B cell (primary cell): Measurements from ENCODE around the gene NCOA5. TPM values are rescaled to one million over a fixed set of nuclear protein-coding genes. Genes with fewer than 3 reads are reported as not detected.

ENCODE experiments used
- ATAC-seq: fragments of 200-7000 bp; cut with Tn5 transposase; one replicate; pipeline ENCODE4 v1.10.0; 2021; ENCODE audit warnings: low read depth, mild to moderate bottlenecking, moderate number of reproducible peaks, moderate library complexity
- CTCF ChIA-PET: fragments of 350-600 bp; sonication (Branson Sonifier 250); formaldehyde crosslinking; loops from one replicate; lab custom pipeline; 2021; ENCODE audit warnings: antibody characterized with exemption, inconsistent platforms; lab: Charles Lee
- POLR2A ChIA-PET: fragments of 350-600 bp; sonication (Branson Sonifier 250); formaldehyde crosslinking; loops from one replicate; lab custom pipeline; 2021; ENCODE audit warnings: antibody characterized with exemption; lab: Charles Lee
- DNase-seq: peaks from one replicate; pipeline ENCODE4 v3.0.0; 2013
- H2AFZ ChIP-seq: 2 replicates; pipeline ENCODE4 v1.6.1; 2012; ENCODE audit warnings: mild to moderate bottlenecking, low read depth, low read length; ENCODE audit not compliant: insufficient read depth, poor library complexity, severe bottlenecking
- H3K27ac ChIP-seq, 2 donors: 1 replicate in 1 of 2; 2 replicates in 1 of 2; pipeline ENCODE4 v1.5.1; 2012 to 2013; ENCODE audit warnings: low read length in 2 of 2, mild to moderate bottlenecking in 2 of 2, moderate library complexity in 1 of 2
- H3K27me3 ChIP-seq, 4 experiments: fragments of 200-600 bp in 1 of 4; sonication (generic) in 1 of 4; replicated peaks in 1 of 4; 1 replicate in 2 of 4; 2 replicates in 2 of 4; pipeline versions ENCODE4 v1.6.1 to v1.7.0; 2013 to 2016; ENCODE audit warnings: low read length in 3 of 4, mild to moderate bottlenecking in 2 of 4, mixed read lengths in 1 of 4, moderate library complexity in 1 of 4; ENCODE audit not compliant: insufficient read depth in 4 of 4, control insufficient read depth in 3 of 4; ENCODE audit errors: control extremely low read depth in 1 of 4
- H3K36me3 ChIP-seq, 2 experiments: replicated peaks in 1 of 2; 1 replicate in 1 of 2; 2 replicates in 1 of 2; pipeline versions ENCODE4 v1.6.1 to v1.7.1; 2013; ENCODE audit warnings: low read length in 1 of 2; ENCODE audit not compliant: insufficient read depth in 2 of 2, control insufficient read depth in 1 of 2; ENCODE audit errors: control extremely low read depth in 1 of 2, extremely low read depth in 1 of 2
- H3K4me1 ChIP-seq, 2 donors: fragments of 200-600 bp in 1 of 2; sonication (generic) in 1 of 2; 1 replicate in 1 of 2; 2 replicates in 1 of 2; pipeline versions ENCODE4 v1.5.1 to v1.6.1; 2013 to 2017; ENCODE audit warnings: low read length in 2 of 2; ENCODE audit not compliant: control insufficient read depth in 2 of 2, insufficient read depth in 2 of 2
- H3K4me2 ChIP-seq: replicated peaks from 2 replicates; pipeline ENCODE3; 2012; ENCODE audit warnings: mild to moderate bottlenecking, low read depth, low read length; ENCODE audit not compliant: poor library complexity, severe bottlenecking
- H3K4me3 ChIP-seq, 5 experiments: fragments of 200-600 bp in 1 of 5; sonication (generic) in 1 of 5; 1 replicate in 3 of 5; 2 replicates in 2 of 5; pipeline versions ENCODE4 v1.5.1 to v1.7.0; 2011 to 2016; ENCODE audit warnings: low read length in 4 of 5, mild to moderate bottlenecking in 4 of 5, low read depth in 2 of 5, control low read depth in 1 of 5, moderate library complexity in 1 of 5; ENCODE audit not compliant: insufficient read depth in 1 of 5; ENCODE audit errors: control extremely low read depth in 1 of 5, extremely low read depth in 1 of 5
- H3K79me2 ChIP-seq: fragments of 200-600 bp; sonication (generic); one replicate; pipeline ENCODE4 v1.6.0; 2016; ENCODE audit warnings: low read length; ENCODE audit not compliant: control insufficient read depth, insufficient read depth
- H3K9ac ChIP-seq: fragments of 200-600 bp; sonication (generic); 2 replicates; pipeline ENCODE4 v1.6.1; 2017; ENCODE audit warnings: mild to moderate bottlenecking, low read length, moderate library complexity
- H3K9me3 ChIP-seq, 3 donors: one replicate each; pipeline versions ENCODE4 v1.6.1 to v1.7.1; 2013; ENCODE audit warnings: low read length in 2 of 3; ENCODE audit not compliant: control insufficient read depth in 2 of 3, insufficient read depth in 1 of 3; ENCODE audit errors: control extremely low read depth in 1 of 3
- H4K20me1 ChIP-seq: 2 replicates; pipeline ENCODE4 v1.6.0; 2012; ENCODE audit warnings: mild to moderate bottlenecking, low read length; ENCODE audit not compliant: insufficient read depth, control insufficient read depth, poor library complexity, severe bottlenecking
- H3K27ac Mint-ChIP-seq: one replicate; pipeline ENCODE4 v1.8.0; 2021; ENCODE audit warnings: mixed read lengths
- H3K27me3 Mint-ChIP-seq: one replicate; pipeline ENCODE4 v1.8.0; 2021; ENCODE audit warnings: mixed read lengths
- H3K4me1 Mint-ChIP-seq: one replicate; pipeline ENCODE4 v1.8.0; 2021; ENCODE audit warnings: mixed read lengths
- H3K4me3 Mint-ChIP-seq: one replicate; pipeline ENCODE4 v1.8.0; 2021; ENCODE audit warnings: mixed read lengths
- H3K9me3 Mint-ChIP-seq: one replicate; pipeline ENCODE4 v1.8.0; 2022; ENCODE audit warnings: mixed read lengths; ENCODE audit not compliant: insufficient read depth
- CTCF ChIP-seq: fragments of 200-600 bp; IDR thresholded peaks from one replicate; pipeline ENCODE4 v1.8.0; 2022; ENCODE audit warnings: antibody characterized with exemption, mild to moderate bottlenecking
- EZH2 ChIP-seq: IDR thresholded peaks from 2 replicates; pipeline ENCODE4 v1.6.1; 2012; ENCODE audit warnings: borderline replicate concordance, low read depth, mild to moderate bottlenecking, moderate library complexity, low read length; ENCODE audit not compliant: insufficient read depth, poor library complexity, severe bottlenecking
- WGBS: methylation state at CpG from one replicate; pipeline ENCODE4 v1.1.5; 2013; ENCODE audit warnings: missing lambda C conversion rate; ENCODE audit not compliant: insufficient coverage; 5-methylcytosine and 5-hydroxymethylcytosine counted together
- intact Hi-C: fragments of 100-400 bp; cut with micrococcal nuclease; formaldehyde crosslinking; loops from one replicate; pipeline ENCODE4 v1.10.0; 2022
- polyA plus RNA-seq: library from polyadenylated mRNA; depleted of rRNA; stranded (reverse); fragments of >200 nt; gene quantifications from 2 replicates; pipeline ENCODE4 v1.2.3, GENCODE V29; 2012
- total RNA-seq, 2 donors: library from RNA; stranded (reverse); fragments of 120-200 nt in 1 of 2; gene quantifications; 1 replicate in 1 of 2; 2 replicates in 1 of 2; pipeline versions ENCODE4 v1.2.3 to v1.2.4, GENCODE V29; 2013 to 2022

NCOA5 gene
- total and polyA plus RNA-seq, 2 donors (not counting 1 experiment from before 2014, with no cell fraction given): 26.0 to 41.6 TPM

GRCh38 chr20:46021361-46022359 is 68.1 kb downstream of the NCOA5 start:
- DNase-seq (peak; percentile 62), ATAC-seq (peak; percentile 59)
- Histone ChIP-seq H3K36me3 (no peaks in the 10 kb centered on the region), H3K27ac (no peak overlapping the region), H3K4me2 (peak overlapping the region; percentile 91), H3K9me3 (peaks cover 0 to 7% (median 0%) of the 10 kb centered on the region in 3 donors), H3K27me3 (peaks cover 0 to 62% (median 22%) of the 10 kb centered on the region in 4 experiments), H3K4me1 (peaks cover 24 to 26% of the 10 kb centered on the region in 2 donors), H2AFZ (peak overlapping the region; percentile 49), H4K20me1 (no peaks in the 10 kb centered on the region), H3K79me2 (no peaks in the 10 kb centered on the region), H3K9ac (peak overlapping the region; percentile 55), H3K4me3 (peak overlapping the region in 4 of 5 experiments; percentile 22 to 54 (median 48))
- H3K27ac Mint-ChIP-seq: no peak overlapping the region
- CTCF ChIA-PET: interaction anchor here (0.7 to 4.2 kb wide), 22 partner anchors 8 to 417 kb away, joined by 3 to 61 read pairs (median 6); partner anchors contain the start of gene ELMO2
- peaks cover 39% of the 10 kb centered on the region for H3K27me3 Mint-ChIP-seq
- POLR2A ChIA-PET: no interaction called here
- H3K9me3 Mint-ChIP-seq: no peaks in the 10 kb centered on the region
- intact Hi-C loops: loop anchor here (2.0 to 10.0 kb wide), 5 partner anchors 65 to 666 kb away; partner anchors contain the start of gene TP53RK
- no peak for TF ChIP-seq CTCF
- TF ChIP-seq EZH2: no peak
- WGBS: 11% methylated on average over 57 of the region's 71 CpGs
- peak overlapping the region; percentile 75 for H3K4me3 Mint-ChIP-seq
- H3K4me1 Mint-ChIP-seq: peaks cover 23% of the 10 kb centered on the region
